GM12873 (cell line): ENCODE data around the gene PCGF5.

Source experiments
- TF ChIP-seq, protein P1 (sequence below): IDR thresholded peaks from 2 replicates; pipeline ENCODE4 v1.5.1; 2012; ENCODE audit warnings: low read depth, mild to moderate bottlenecking, moderate library complexity, low read length, control low read depth; ENCODE audit not compliant: insufficient read depth; ENCODE audit errors: missing control alignments

Gene PCGF5

DNA sequence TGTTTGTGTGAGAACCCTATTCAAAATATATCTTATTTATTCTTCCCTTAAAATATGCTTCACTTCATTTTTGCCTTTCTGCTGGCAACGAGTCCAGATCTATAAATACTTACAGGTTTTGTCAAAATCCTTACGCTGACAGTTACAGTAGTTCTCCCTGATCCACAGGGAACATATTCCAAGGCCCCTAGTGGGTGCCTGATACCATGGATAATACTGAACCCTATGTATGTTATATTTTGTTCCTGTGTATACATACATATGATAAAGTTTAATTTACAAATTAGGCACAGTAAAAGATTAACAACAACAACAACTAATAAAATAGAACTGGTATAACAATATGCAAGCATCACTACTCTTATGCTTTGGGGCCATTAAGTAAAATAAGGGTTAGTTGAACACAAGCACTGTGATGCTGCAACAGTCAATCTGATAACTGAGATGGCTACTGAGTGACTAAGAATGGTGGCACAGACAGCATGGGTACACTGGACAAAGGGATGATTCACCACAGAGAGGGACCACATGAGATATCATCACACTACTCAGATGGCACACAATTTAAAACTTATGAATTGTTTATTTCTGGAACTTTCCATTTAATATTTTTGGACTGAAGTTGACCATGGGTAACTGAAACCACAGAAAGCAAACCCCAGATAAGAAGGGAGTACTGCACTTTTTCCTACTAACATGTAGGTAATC, 29.4 kb upstream of the PCGF5 start:
- TF ChIP-seq, protein P1, sequence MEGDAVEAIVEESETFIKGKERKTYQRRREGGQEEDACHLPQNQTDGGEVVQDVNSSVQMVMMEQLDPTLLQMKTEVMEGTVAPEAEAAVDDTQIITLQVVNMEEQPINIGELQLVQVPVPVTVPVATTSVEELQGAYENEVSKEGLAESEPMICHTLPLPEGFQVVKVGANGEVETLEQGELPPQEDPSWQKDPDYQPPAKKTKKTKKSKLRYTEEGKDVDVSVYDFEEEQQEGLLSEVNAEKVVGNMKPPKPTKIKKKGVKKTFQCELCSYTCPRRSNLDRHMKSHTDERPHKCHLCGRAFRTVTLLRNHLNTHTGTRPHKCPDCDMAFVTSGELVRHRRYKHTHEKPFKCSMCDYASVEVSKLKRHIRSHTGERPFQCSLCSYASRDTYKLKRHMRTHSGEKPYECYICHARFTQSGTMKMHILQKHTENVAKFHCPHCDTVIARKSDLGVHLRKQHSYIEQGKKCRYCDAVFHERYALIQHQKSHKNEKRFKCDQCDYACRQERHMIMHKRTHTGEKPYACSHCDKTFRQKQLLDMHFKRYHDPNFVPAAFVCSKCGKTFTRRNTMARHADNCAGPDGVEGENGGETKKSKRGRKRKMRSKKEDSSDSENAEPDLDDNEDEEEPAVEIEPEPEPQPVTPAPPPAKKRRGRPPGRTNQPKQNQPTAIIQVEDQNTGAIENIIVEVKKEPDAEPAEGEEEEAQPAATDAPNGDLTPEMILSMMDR = no peak

DNA sequence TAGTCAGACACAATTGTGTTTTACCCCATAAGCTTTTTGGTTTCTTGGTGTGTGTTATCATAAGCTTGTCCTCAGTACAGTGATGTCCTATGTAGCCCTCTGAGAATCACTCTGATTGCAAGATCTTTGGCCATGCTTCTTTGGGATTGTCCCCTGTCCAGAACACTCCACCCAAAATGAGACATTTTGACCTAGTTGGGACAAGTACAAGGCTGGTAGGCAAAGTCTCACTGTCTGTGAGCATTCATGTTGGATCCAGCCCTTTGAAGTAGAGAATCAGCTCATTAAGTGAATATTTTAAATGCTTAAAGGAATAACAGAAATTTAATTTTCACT, 28.9 kb upstream of the PCGF5 start:
- TF ChIP-seq, protein P1 = no peak

DNA sequence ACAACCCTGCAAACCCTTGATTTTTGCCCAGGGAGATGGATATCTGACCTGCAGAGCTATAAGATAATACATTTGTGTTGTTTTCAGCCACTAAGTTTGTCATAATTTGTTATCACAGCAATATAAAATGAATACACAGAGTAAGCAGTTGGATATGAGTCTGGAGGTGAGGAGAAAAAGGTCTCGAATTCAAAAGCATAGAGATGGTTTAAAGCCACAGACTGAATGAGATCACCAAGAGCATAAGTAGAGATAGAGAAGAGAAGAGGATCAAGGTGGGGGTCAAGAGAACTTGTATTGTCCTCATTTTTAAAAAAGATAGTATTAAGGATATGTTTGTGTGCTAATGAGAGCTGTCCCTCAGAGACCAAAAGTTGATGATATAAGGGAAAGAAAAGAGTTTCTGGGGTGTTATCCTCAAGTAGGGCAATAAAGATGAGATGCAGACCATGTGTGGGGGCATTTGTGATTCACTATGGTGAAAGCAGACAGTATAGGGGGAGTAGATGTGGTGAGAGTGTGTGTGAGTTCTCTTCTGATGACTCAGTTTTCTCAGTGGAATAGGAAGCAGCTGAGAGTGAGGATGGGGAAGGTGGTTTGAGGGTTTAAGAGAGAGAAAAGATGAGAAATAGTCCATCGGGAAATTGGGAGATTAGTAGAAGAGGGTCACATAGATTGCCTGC, 25.8 kb upstream of the PCGF5 start:
- TF ChIP-seq, protein P1 = no peak

DNA sequence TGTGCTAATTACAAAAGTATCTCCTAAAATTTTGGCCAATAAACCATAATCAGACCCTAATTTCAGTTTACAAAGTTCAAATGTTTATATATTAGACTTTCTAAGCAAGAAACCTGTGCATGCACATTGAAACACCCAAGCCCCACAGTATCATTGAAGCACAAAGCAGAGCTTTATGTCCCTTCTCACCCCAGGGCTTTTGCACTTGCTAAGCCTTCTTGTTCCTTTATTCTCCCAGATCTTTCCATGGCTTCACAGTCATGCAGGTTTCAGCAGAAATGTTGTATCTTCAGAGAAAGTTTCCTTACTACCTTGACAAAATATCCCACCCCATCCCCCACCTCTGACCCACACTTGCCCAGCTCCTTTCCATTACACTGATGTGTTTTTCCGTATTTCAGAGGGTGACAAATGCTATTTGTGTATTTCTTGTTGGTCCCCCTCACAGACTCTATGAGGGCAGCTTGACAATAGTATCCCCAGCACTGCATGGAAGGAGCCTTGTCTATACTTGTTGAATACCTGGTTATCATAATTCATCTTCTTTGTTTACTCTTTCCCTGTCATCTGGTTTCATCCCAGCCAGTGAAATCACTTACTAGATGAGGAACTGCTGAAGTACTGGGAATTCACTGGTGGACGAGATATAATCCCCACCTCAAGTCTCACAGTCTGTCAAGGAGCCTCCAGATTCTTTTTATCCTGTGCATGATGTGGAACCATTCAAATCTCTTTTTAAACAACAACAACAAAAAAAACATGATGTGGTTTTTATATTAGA, 24.0 kb upstream of the PCGF5 start:
- TF ChIP-seq, protein P1 = no peak

DNA sequence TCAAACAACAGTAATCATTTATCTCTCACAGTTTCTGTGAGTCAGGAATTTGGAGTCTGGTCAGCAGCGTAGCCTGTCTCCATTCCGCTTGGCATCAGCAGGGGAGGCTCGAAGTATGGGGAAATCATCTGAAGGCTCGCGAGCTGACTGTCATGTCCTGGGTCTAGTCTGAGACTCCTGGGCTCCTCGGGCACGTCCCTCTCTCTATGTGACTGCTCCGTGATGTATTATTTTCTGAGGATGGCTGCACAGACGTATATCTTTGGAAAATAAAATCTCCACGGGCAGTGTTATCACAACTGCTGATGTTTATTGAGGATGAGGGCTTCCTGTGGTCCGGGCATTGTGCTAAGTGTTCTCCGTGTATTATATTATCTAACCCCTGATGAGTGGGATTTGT, 23.3 kb upstream of the PCGF5 start:
- TF ChIP-seq, protein P1 = no peak

DNA sequence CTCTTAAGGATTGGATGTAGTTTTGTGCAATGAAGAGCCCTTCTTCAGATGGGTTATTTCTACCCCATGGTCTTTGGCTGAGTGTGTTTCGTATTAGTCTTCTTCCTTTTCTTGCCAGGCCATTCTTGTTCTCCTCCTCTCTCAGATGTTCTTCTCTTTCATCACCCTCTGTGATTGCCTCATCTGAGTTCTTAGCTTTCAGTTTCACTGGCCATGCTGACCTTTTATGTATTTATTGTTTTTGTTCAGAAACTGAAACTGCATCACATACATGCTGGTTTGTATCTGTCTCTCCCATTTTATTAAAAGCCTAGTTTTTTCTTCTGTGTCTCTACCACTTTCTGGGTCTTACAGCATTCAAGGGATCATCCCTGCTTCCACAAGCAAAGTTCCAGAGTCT, 21.7 kb upstream of the PCGF5 start:
- TF ChIP-seq, protein P1 = no peak
